HepG2 (cell line): ENCODE measurements around the gene MTMR10. TPM values are rescaled to one million over a fixed set of nuclear protein-coding genes. Genes with fewer than 3 reads are reported as not detected.

Experiments used
- ATAC-seq: fragments of 200-7000 bp; cut with Tn5 transposase; 3 replicates; pipeline ENCODE4 v1.9.1; 2020; ENCODE audit warnings: mild to moderate bottlenecking, moderate library complexity
- BruUV-seq: library from RNA; stranded (reverse); fragments of 400-500 nt; replicated peaks from 2 replicates; lab custom pipeline; 2021; lab: Mats Ljungman, UMichigan
- CTCF ChIA-PET: fragments of 300-600 bp; formaldehyde crosslinking; extraction: SDS; loops from one replicate; lab custom pipeline; 2021; ENCODE audit warnings: low total read pairs, inconsistent platforms, low intra/inter-chr PET ratio; lab: Yijun Ruan, JAX
- POLR2A ChIA-PET: fragments of 350-600 bp; sonication (Branson Sonifier 250); formaldehyde crosslinking; loops from one replicate; lab custom pipeline; 2020; ENCODE audit warnings: antibody characterized with exemption, inconsistent platforms; lab: Yijun Ruan, JAX
- DNase-seq: peaks from one replicate; pipeline ENCODE4 v3.0.0-alpha.2; 2015; ENCODE audit warnings: low spot score
- FAIRE-seq: peaks from 3 replicates; lab custom pipeline; 2011; peaks lifted over from hg19 to GRCh38; lab: Jason Lieb, UNC
- H2AFZ ChIP-seq: one replicate; pipeline ENCODE4 v1.6.1; 2011; ENCODE audit warnings: low read length, inconsistent platforms
- H3K27ac ChIP-seq: fragments of 300-600 bp; 3 replicates; pipeline ENCODE4 v1.8.0; 2011; ENCODE audit warnings: mixed run types, mild to moderate bottlenecking, mixed read lengths, low read length, inconsistent platforms; ENCODE audit not compliant: insufficient read depth; ENCODE audit errors: extremely low read length
- H3K27me3 ChIP-seq, 2 experiments: fragments of 200-600 bp in 1 of 2; 2 replicates in 1 of 2; 3 replicates in 1 of 2; pipeline versions ENCODE4 v1.6.0 to v1.8.0; 2011; ENCODE audit warnings: low read length in 2 of 2, mild to moderate bottlenecking in 2 of 2, moderate library complexity in 2 of 2, inconsistent platforms in 1 of 2; ENCODE audit not compliant: insufficient read depth in 2 of 2, control insufficient read depth in 1 of 2
- H3K36me3 ChIP-seq, 2 experiments: fragments of 200-600 bp in 1 of 2; replicated peaks in 1 of 2; 2 replicates in 1 of 2; 3 replicates in 1 of 2; pipeline versions ENCODE4 v1.5.1 to v1.8.0; 2011; ENCODE audit warnings: low read length in 2 of 2, inconsistent platforms in 1 of 2; ENCODE audit not compliant: insufficient read depth in 2 of 2, control insufficient read depth in 1 of 2
- H3K4me1 ChIP-seq: 2 replicates; pipeline ENCODE4 v1.5.1; 2012; ENCODE audit warnings: low read length, inconsistent platforms; ENCODE audit not compliant: insufficient read depth
- H3K4me2 ChIP-seq: 2 replicates; pipeline ENCODE4 v1.6.0; 2011; ENCODE audit warnings: low read depth, low read length, inconsistent platforms
- H3K4me3 ChIP-seq, 3 experiments: fragments of 200-600 bp in 1 of 3; sonication (generic), shearing (Covaris generic) in 1 of 3; replicated peaks in 1 of 3; 2 replicates each; pipeline ENCODE4 v1.5.1; 2011 to 2016; ENCODE audit warnings: low read length in 3 of 3, inconsistent platforms in 2 of 3, low read depth in 2 of 3, mild to moderate bottlenecking in 2 of 3, control low read depth in 1 of 3, mixed read lengths in 1 of 3; ENCODE audit not compliant: insufficient read depth in 1 of 3
- H3K79me2 ChIP-seq: one replicate; pipeline ENCODE4 v1.6.1; 2011; ENCODE audit warnings: low read length, inconsistent platforms; ENCODE audit not compliant: insufficient read depth
- H3K9ac ChIP-seq: 2 replicates; pipeline ENCODE4 v1.6.0; 2011; ENCODE audit warnings: mild to moderate bottlenecking, low read depth, low read length, inconsistent platforms; ENCODE audit not compliant: insufficient read depth
- H3K9me3 ChIP-seq: 2 replicates; pipeline ENCODE4 v1.5.1; 2012; ENCODE audit warnings: mild to moderate bottlenecking, low read length
- H4K20me1 ChIP-seq: 2 replicates; pipeline ENCODE4 v1.6.0; 2011; ENCODE audit warnings: inconsistent platforms, mild to moderate bottlenecking, low read length, moderate library complexity; ENCODE audit not compliant: insufficient read depth
- AGO2 ChIP-seq: fragments of 200-400 bp; formaldehyde crosslinking; optimal IDR thresholded peaks from 2 replicates; pipeline ENCODE3; 2017; ENCODE audit warnings: mild to moderate bottlenecking, low read depth, low read length, moderate library complexity
- ATF3 ChIP-seq: sonication (generic); formaldehyde crosslinking; IDR thresholded peaks from 2 replicates; pipeline ENCODE4 v1.4.0; 2020; ENCODE audit warnings: missing genetic modification reagents
- CAMTA2 ChIP-seq: sonication (generic); formaldehyde crosslinking; IDR thresholded peaks from 2 replicates; pipeline ENCODE4 v1.4.0; 2020; ENCODE audit warnings: mild to moderate bottlenecking, missing genetic modification reagents, borderline replicate concordance
- HOXA3 ChIP-seq: sonication (generic); formaldehyde crosslinking; IDR thresholded peaks from 2 replicates; pipeline ENCODE4 v1.5.0; 2020; ENCODE audit warnings: missing genetic modification reagents
- WGBS: methylation state at CpG from one replicate; pipeline ENCODE4 v1.1.6; 2017; ENCODE audit warnings: low lambda C conversion rate; 5-methylcytosine and 5-hydroxymethylcytosine counted together
- in situ Hi-C: cut with HindIII; loops from 2 replicates; pipeline ENCODE4 v1.10.0; 2017; ENCODE audit warnings: low pct_unique_long_range_greater_than_20kb; ENCODE audit not compliant: extremely low pct_ligation_motif_present
- intact Hi-C: fragments of 100-400 bp; cut with micrococcal nuclease; formaldehyde crosslinking; loops from one replicate; pipeline ENCODE4 v1.10.0; 2022; ENCODE audit not compliant: unreplicated experiment
- polyA plus RNA-seq, 8 experiments: library from polyadenylated mRNA; depleted of rRNA in 3 of 8; stranded (reverse) in 7 of 8; unstranded in 1 of 8; fragments of >200 nt; fragmentation: Illumina TruSeq in 4 of 8; extraction: Trizol in 4 of 8; gene quantifications; 2 replicates each; pipeline versions ENCODE4 v1.2.1 to v1.2.3, GENCODE V29; 2011 to 2016; ENCODE audit warnings: low read depth in 4 of 8, missing spikeins in 1 of 8, mixed read lengths in 1 of 8; ENCODE audit not compliant: insufficient read depth in 1 of 8
- total RNA-seq, 5 experiments: library from RNA; depleted of rRNA; stranded (reverse); fragments of >200 nt; fragmentation: Illumina TruSeq; extraction: Trizol; gene quantifications; 2 replicates each; pipeline ENCODE4 v1.2.3, GENCODE V29; 2016; ENCODE audit warnings: low read depth in 1 of 5

MTMR10 gene
- total and polyA plus RNA-seq, 2 of the 13 experiments (the other 11 are each of a cell fraction or from before 2014, with no cell fraction given): 10.2 to 17.4 TPM

- no peak for ATAC-seq
- H3K9ac ChIP-seq: no peak overlapping the region
- no peak for TF ChIP-seq CAMTA2 (CRISPR knock-in tag)
- no peak for TF ChIP-seq ATF3 (CRISPR knock-in tag)
- TF ChIP-seq, all 625 proteins: peak for 0
- H3K79me2 ChIP-seq: no peaks in the 10 kb centered on the region
- H3K27ac ChIP-seq: no peak overlapping the region
- WGBS: 96% methylated on average over 5 of the region's 5 CpGs
- no peak for FAIRE-seq
- H3K4me2 ChIP-seq: no peak overlapping the region
- DNase-seq: no peak
- CTCF ChIA-PET: no interaction called here
- H4K20me1 ChIP-seq: no peaks in the 10 kb centered on the region
- H3K4me3 ChIP-seq: no peak overlapping the region
- no peak overlapping the region for H2AFZ ChIP-seq
- H3K9me3 ChIP-seq: no peaks in the 10 kb centered on the region
- peaks cover 19 to 50% of the 10 kb centered on the region in 2 experiments for H3K36me3 ChIP-seq
- no peaks in the 10 kb centered on the region for H3K27me3 ChIP-seq
- in situ Hi-C loops: no loop called here
- POLR2A ChIA-PET: no interaction called here
- no TSS peak for BruUV-seq
- intact Hi-C loops: no loop called here
- no peaks in the 10 kb centered on the region for H3K4me1 ChIP-seq
Observed at GRCh38 chr15:30928076-30928475, 63.4 kb downstream of the MTMR10 start.

- intact Hi-C loops: no loop called here
- H3K4me1 ChIP-seq: no peaks in the 10 kb centered on the region
- in situ Hi-C loops: no loop called here
- no peak overlapping the region for H2AFZ ChIP-seq
- FAIRE-seq (no peak), DNase-seq (no peak), ATAC-seq (no peak; the same call in 2 of the 3 replicates)
- H3K4me2 ChIP-seq: no peak overlapping the region
- TF ChIP-seq HOXA3 (CRISPR knock-in tag) (no peak), AGO2 (peak; percentile 32)
- H3K9me3 ChIP-seq: no peaks in the 10 kb centered on the region
- BruUV-seq: no TSS peak
- H3K36me3 ChIP-seq: peaks cover 20 to 58% of the 10 kb centered on the region in 2 experiments
- 94% methylated on average over 5 of the region's 7 CpGs for WGBS
- no peaks in the 10 kb centered on the region for H3K79me2 ChIP-seq
- no peaks in the 10 kb centered on the region for H3K27me3 ChIP-seq
- no peaks in the 10 kb centered on the region for H4K20me1 ChIP-seq
- H3K27ac ChIP-seq: no peak overlapping the region
- no peak overlapping the region for H3K4me3 ChIP-seq
- ChIA-PET CTCF (no interaction called here), POLR2A (no interaction called here)
- H3K9ac ChIP-seq: no peak overlapping the region
Observed at GRCh38 chr15:30927148-30927761, 64.2 kb downstream of the MTMR10 start.
